ENCODE data around the gene LRRC18.

DNA sequence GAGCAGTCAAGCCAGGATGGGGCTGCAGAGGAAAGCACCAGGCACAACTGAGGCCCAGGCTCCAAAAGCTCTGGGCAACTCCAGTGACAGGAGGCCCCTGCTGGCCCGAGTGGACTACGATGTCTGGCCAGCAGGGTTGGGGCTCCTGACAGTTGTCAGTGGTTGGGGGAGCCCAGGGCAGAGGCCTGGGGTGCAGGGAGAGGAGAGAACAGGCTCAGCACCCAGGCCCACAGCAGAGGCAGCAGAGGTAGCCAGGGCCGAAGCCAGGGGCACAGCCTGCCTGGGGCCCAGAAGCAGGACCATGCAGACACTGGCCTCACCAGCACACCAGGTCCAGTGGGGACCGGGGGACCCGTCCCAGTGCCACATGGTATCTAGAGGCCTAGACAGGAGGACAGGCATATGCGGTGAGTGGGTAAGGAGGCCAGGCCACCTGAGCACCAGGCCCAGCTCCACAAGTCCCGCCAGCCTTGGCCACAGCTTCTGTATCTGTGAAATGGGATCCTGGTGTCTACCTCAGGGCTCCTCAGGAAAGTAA, 46.0 kb upstream of the LRRC18 start:
- TF ChIP-seq EZH2 (IDR thresholded peaks at IDR 0.05; ENCODE audit: borderline replicate concordance, low read depth, low read length, severe bottlenecking) (no peak), POLR2A (IDR thresholded peaks at IDR 0.05; ENCODE audit: low read depth, low read length) (no peak)
- TF ChIP-seq, protein P1, sequence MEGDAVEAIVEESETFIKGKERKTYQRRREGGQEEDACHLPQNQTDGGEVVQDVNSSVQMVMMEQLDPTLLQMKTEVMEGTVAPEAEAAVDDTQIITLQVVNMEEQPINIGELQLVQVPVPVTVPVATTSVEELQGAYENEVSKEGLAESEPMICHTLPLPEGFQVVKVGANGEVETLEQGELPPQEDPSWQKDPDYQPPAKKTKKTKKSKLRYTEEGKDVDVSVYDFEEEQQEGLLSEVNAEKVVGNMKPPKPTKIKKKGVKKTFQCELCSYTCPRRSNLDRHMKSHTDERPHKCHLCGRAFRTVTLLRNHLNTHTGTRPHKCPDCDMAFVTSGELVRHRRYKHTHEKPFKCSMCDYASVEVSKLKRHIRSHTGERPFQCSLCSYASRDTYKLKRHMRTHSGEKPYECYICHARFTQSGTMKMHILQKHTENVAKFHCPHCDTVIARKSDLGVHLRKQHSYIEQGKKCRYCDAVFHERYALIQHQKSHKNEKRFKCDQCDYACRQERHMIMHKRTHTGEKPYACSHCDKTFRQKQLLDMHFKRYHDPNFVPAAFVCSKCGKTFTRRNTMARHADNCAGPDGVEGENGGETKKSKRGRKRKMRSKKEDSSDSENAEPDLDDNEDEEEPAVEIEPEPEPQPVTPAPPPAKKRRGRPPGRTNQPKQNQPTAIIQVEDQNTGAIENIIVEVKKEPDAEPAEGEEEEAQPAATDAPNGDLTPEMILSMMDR (IDR thresholded peaks at IDR 0.05; ENCODE audit: extremely low read depth in 1 of 2, insufficient read depth in 1 of 2, low read depth in 1 of 2, low read length in 2 of 2): no peak
